ENCODE measurements around the gene ALDH1L1. TPM values are rescaled to one million over a fixed set of nuclear protein-coding genes. Genes with fewer than 3 reads are reported as not detected.

Gene ALDH1L1
- total and polyA plus RNA-seq, 2 experiments from 2014 or later, result 1.0 to 1.3 TPM

- no peak overlapping the region for H3K27ac ChIP-seq (ENCODE audit: low read depth)
- TF ChIP-seq ZNF462 (CRISPR knock-in tag; IDR thresholded peaks at IDR 0.05), result no peak
- TF ChIP-seq EZH2phosphoT487 (IDR thresholded peaks at IDR 0.05; ENCODE audit: unreplicated experiment), result no peak
- TF ChIP-seq ZNF114 (CRISPR knock-in tag; IDR thresholded peaks at IDR 0.05), result no peak
- no peak for TF ChIP-seq ZNF331 (CRISPR knock-in tag; IDR thresholded peaks at IDR 0.05; ENCODE audit: low read depth)
- TF ChIP-seq CREB1 (CRISPR knock-in tag; IDR thresholded peaks at IDR 0.05; ENCODE audit: low read depth), result no peak
- TF ChIP-seq, protein P1, sequence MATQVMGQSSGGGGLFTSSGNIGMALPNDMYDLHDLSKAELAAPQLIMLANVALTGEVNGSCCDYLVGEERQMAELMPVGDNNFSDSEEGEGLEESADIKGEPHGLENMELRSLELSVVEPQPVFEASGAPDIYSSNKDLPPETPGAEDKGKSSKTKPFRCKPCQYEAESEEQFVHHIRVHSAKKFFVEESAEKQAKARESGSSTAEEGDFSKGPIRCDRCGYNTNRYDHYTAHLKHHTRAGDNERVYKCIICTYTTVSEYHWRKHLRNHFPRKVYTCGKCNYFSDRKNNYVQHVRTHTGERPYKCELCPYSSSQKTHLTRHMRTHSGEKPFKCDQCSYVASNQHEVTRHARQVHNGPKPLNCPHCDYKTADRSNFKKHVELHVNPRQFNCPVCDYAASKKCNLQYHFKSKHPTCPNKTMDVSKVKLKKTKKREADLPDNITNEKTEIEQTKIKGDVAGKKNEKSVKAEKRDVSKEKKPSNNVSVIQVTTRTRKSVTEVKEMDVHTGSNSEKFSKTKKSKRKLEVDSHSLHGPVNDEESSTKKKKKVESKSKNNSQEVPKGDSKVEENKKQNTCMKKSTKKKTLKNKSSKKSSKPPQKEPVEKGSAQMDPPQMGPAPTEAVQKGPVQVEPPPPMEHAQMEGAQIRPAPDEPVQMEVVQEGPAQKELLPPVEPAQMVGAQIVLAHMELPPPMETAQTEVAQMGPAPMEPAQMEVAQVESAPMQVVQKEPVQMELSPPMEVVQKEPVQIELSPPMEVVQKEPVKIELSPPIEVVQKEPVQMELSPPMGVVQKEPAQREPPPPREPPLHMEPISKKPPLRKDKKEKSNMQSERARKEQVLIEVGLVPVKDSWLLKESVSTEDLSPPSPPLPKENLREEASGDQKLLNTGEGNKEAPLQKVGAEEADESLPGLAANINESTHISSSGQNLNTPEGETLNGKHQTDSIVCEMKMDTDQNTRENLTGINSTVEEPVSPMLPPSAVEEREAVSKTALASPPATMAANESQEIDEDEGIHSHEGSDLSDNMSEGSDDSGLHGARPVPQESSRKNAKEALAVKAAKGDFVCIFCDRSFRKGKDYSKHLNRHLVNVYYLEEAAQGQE (IDR thresholded peaks at IDR 0.05; ENCODE audit: unreplicated experiment), result no peak
- TF ChIP-seq NANOG (IDR thresholded peaks at IDR 0.05; ENCODE audit: borderline replicate concordance), result no peak
- no peak for TF ChIP-seq STAT1 (IDR thresholded peaks at IDR 0.05; ENCODE audit: unreplicated experiment)
- TF ChIP-seq, protein P2, sequence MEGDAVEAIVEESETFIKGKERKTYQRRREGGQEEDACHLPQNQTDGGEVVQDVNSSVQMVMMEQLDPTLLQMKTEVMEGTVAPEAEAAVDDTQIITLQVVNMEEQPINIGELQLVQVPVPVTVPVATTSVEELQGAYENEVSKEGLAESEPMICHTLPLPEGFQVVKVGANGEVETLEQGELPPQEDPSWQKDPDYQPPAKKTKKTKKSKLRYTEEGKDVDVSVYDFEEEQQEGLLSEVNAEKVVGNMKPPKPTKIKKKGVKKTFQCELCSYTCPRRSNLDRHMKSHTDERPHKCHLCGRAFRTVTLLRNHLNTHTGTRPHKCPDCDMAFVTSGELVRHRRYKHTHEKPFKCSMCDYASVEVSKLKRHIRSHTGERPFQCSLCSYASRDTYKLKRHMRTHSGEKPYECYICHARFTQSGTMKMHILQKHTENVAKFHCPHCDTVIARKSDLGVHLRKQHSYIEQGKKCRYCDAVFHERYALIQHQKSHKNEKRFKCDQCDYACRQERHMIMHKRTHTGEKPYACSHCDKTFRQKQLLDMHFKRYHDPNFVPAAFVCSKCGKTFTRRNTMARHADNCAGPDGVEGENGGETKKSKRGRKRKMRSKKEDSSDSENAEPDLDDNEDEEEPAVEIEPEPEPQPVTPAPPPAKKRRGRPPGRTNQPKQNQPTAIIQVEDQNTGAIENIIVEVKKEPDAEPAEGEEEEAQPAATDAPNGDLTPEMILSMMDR (conservative IDR thresholded peaks at IDR 0.05; ENCODE audit: low read depth in 2 of 2), result no peak
- TF ChIP-seq, protein P3, sequence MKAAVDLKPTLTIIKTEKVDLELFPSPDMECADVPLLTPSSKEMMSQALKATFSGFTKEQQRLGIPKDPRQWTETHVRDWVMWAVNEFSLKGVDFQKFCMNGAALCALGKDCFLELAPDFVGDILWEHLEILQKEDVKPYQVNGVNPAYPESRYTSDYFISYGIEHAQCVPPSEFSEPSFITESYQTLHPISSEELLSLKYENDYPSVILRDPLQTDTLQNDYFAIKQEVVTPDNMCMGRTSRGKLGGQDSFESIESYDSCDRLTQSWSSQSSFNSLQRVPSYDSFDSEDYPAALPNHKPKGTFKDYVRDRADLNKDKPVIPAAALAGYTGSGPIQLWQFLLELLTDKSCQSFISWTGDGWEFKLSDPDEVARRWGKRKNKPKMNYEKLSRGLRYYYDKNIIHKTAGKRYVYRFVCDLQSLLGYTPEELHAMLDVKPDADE (IDR thresholded peaks at IDR 0.05), result no peak
Measured at GRCh38 chr3:126100269-126100633, 80.1 kb downstream of the ALDH1L1 start.

More at GRCh38 chr3:126100269-126100633, 80.1 kb downstream of the ALDH1L1 start:
- no peaks in the 10 kb centered on the region for H3K27me3 Mint-ChIP-seq (ENCODE audit: insufficient read depth, low read depth, poor library complexity)
- Histone ChIP-seq H3K4me2 (no peak overlapping the region), H3K79me2 (replicated peaks; ENCODE audit: insufficient read depth) (no peaks in the 10 kb centered on the region), H3K4me3 (no peak overlapping the region), H3K9me2 (ENCODE audit: insufficient read depth) (no peaks in the 10 kb centered on the region), H3K27me3 (ENCODE audit: insufficient read depth) (no peaks in the 10 kb centered on the region), H4K20me1 (replicated peaks; ENCODE audit: insufficient read depth) (no peaks in the 10 kb centered on the region), H2AFZ (no peak overlapping the region), H3K4me1 (ENCODE audit: insufficient read depth) (no peaks in the 10 kb centered on the region), H3K36me3 (ENCODE audit: insufficient read depth) (no peaks in the 10 kb centered on the region; the same call in 1 of the 2 replicates), H3F3A (replicated peaks; ENCODE audit: low read depth) (no peaks in the 10 kb centered on the region)
- DNase-seq (ENCODE audit: low spot score) (no peak), ATAC-seq (no peak)
- peaks cover 32% of the 10 kb centered on the region for H3K9me3 Mint-ChIP-seq
- no peaks in the 10 kb centered on the region; the same call in 2 of the 3 replicates for H3K4me1 Mint-ChIP-seq
- H3K4me3 Mint-ChIP-seq, result no peak overlapping the region
- no peak overlapping the region for H3K27ac Mint-ChIP-seq
- H3K36me3 Mint-ChIP-seq (ENCODE audit: low read depth), result peaks cover 21% of the 10 kb centered on the region
